Measurements from ENCODE around the gene ARHGAP40. TPM values are rescaled to one million over a fixed set of nuclear protein-coding genes. Genes with fewer than 3 reads are reported as not detected.

Gene ARHGAP40
- total and polyA plus RNA-seq, 9 of the 15 experiments (the other 6 are each of a cell fraction or from before 2014, with no cell fraction given), result not detected

- no peak for TF ChIP-seq BRCA1 (IDR thresholded peaks at IDR 0.05)
- TF ChIP-seq BRCA1 (CRISPR knock-in tag; IDR thresholded peaks at IDR 0.05), result no peak
- no peak for TF ChIP-seq CREB3 (tag; conservative IDR thresholded peaks at IDR 0.05; ENCODE audit: low read depth)
- no peak for TF ChIP-seq ZNF217 (CRISPR knock-in tag; IDR thresholded peaks at IDR 0.05)
- TF ChIP-seq ZNF518B (CRISPR knock-in tag; IDR thresholded peaks at IDR 0.05), result no peak
- no peak for TF ChIP-seq RBM39 (optimal IDR thresholded peaks at IDR 0.05; ENCODE audit: low read depth, low read length)
- no peak for TF ChIP-seq PHF21A (IDR thresholded peaks at IDR 0.05; ENCODE audit: borderline replicate concordance, low read depth)
- TF ChIP-seq HMGN3 (IDR thresholded peaks at IDR 0.05; ENCODE audit: borderline replicate concordance, extremely low read depth, insufficient read length, low read depth, low read length), result no peak
- no peak for TF ChIP-seq ZNF511 (CRISPR knock-in tag; IDR thresholded peaks at IDR 0.05)
These were observed 19.7 kb upstream of the ARHGAP40 start (continued) for GRCh38 chr20:38581830-38582358.

Measured in K562 (cell line).